ENCODE data around the gene STAMBP. TPM values are rescaled to one million over a fixed set of nuclear protein-coding genes. Genes with fewer than 3 reads are reported as not detected.
A peak's percentile ranks its signal among the peaks of the same experiment; 100 is the strongest.

STAMBP gene
- total and polyA plus RNA-seq, 2 of the 13 experiments (the other 11 are each of a cell fraction or from before 2014, with no cell fraction given), result 49.6 to 53.2 TPM

GRCh38 chr2:73828818-73829570 is at the start of gene STAMBP (continued):
- peak; percentile 78; the same call in 1 of the 2 replicates for TF ChIP-seq MTERF4 (CRISPR knock-in tag; IDR thresholded peaks at IDR 0.05)
- TF ChIP-seq ZBTB2 (CRISPR knock-in tag; IDR thresholded peaks at IDR 0.05; ENCODE audit: low read depth), result no peak
- no peak for TF ChIP-seq JARID2 (CRISPR knock-in tag; IDR thresholded peaks at IDR 0.05; ENCODE audit: insufficient replicate concordance)
- TF ChIP-seq CREBL2 (CRISPR knock-in tag; IDR thresholded peaks at IDR 0.05; ENCODE audit: borderline replicate concordance), result peak; percentile 44; the same call in 1 of the 2 replicates
- peak; percentile 93 for TF ChIP-seq ZFP90 (CRISPR knock-in tag; IDR thresholded peaks at IDR 0.05; ENCODE audit: borderline replicate concordance)
- no peak for TF ChIP-seq GLI4 (CRISPR knock-in tag; IDR thresholded peaks at IDR 0.05; ENCODE audit: borderline replicate concordance)
- 0 out of 2 replicates have a peak, but pooled peaks have one; percentile 20 for TF ChIP-seq ZNF629 (CRISPR knock-in tag; conservative IDR thresholded peaks at IDR 0.05)
- 0 out of 2 replicates have a peak, but pooled peaks have one; percentile 33 for TF ChIP-seq ZNF136 (CRISPR knock-in tag; IDR thresholded peaks at IDR 0.05; ENCODE audit: low read depth)
- no peak for TF ChIP-seq STAG1 (CRISPR knock-in tag; IDR thresholded peaks at IDR 0.05)
- 0 out of 2 replicates have a peak, but pooled peaks have one; percentile 44 for TF ChIP-seq ZFP62 (CRISPR knock-in tag; IDR thresholded peaks at IDR 0.05)
- TF ChIP-seq BORCS8-MEF2B (CRISPR knock-in tag; IDR thresholded peaks at IDR 0.05), result 0 out of 2 replicates have a peak, but pooled peaks have one; percentile 88
- peak; percentile 91 for TF ChIP-seq ZSCAN31 (CRISPR knock-in tag; IDR thresholded peaks at IDR 0.05; ENCODE audit: low read depth)
- peak; percentile 88 for TF ChIP-seq HOXA3 (CRISPR knock-in tag; IDR thresholded peaks at IDR 0.05)
- no peak for TF ChIP-seq SP140L (CRISPR knock-in tag; IDR thresholded peaks at IDR 0.05; ENCODE audit: borderline replicate concordance)
- peak; percentile 95 for TF ChIP-seq ZNF546 (CRISPR knock-in tag; conservative IDR thresholded peaks at IDR 0.05)
- TF ChIP-seq CENPBD1 (CRISPR knock-in tag; IDR thresholded peaks at IDR 0.05; ENCODE audit: borderline replicate concordance, low read depth), result no peak
- TF ChIP-seq NFATC3 (CRISPR knock-in tag; IDR thresholded peaks at IDR 0.05), result no peak
- no peak for TF ChIP-seq ZSCAN30 (CRISPR knock-in tag; IDR thresholded peaks at IDR 0.05)
- peak; percentile 34; the same call in 1 of the 2 replicates for TF ChIP-seq GATA4 (IDR thresholded peaks at IDR 0.05; ENCODE audit: borderline replicate concordance, low read depth)
- TF ChIP-seq NR2F1 (CRISPR knock-in tag; IDR thresholded peaks at IDR 0.05), result no peak
- peak; percentile 31; the same call in 1 of the 2 replicates for TF ChIP-seq NCOA1 (CRISPR knock-in tag; IDR thresholded peaks at IDR 0.05)
- no peak for TF ChIP-seq SUZ12 (IDR thresholded peaks at IDR 0.05; ENCODE audit: low read depth, low read length)
- no peak for TF ChIP-seq ZNF761 (CRISPR knock-in tag; conservative IDR thresholded peaks at IDR 0.05)
- TF ChIP-seq PHF5A (CRISPR knock-in tag; IDR thresholded peaks at IDR 0.05; ENCODE audit: low read depth, unreplicated experiment), result no peak
